Measurements from ENCODE around the gene NTHL1.
"Not testable (repeated sequence)": the region's sequence is repeated elsewhere in the genome, so short reads cannot be mapped to it uniquely, and the experiment has no call there.

The NTHL1 gene

GRCh38 chr16:2027024-2028010 lies 20.3 kb downstream of the NTHL1 start:
- DNase-seq = peak in 1 of 2 donors; percentile 6

GRCh38 chr16:2026461-2027023 lies 21.1 kb downstream of the NTHL1 start, which contains the start of gene NHERF2:
TSS of gene NHERF2 (plus strand) at chr16:2026902. CDS start at chr16:2027006, 104 bp downstream.
- no peak for DNase-seq

DNA sequence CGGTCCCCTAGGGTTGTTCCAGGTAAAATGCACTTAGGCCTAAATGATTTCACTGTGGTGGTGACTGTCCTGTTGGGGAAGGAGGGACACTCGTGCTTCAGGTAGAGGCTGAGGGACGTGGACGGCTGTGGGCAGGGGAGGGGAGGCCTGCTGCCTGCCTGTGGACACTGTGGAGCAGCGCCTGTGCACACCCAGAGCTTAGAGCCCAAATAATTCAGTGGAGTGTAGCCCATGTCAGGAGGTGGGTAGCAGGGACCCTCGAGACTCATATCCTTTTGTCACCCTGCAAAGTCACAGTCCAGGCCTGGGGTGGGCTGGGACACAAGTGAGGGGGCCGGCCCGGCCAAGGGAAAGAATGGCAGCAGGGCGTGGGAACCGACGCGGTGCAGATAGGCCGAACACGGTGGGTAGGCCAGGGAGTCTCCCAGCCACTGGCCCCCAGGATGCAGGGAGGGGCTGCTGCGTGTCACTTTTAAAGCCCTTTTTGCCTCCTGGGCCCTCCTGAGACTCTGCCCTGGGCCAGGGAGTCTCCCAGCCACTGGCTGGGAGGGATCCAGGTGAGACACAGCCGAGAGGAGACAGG lies 21.7 kb downstream of the NTHL1 start:
- no peak for DNase-seq

DNA sequence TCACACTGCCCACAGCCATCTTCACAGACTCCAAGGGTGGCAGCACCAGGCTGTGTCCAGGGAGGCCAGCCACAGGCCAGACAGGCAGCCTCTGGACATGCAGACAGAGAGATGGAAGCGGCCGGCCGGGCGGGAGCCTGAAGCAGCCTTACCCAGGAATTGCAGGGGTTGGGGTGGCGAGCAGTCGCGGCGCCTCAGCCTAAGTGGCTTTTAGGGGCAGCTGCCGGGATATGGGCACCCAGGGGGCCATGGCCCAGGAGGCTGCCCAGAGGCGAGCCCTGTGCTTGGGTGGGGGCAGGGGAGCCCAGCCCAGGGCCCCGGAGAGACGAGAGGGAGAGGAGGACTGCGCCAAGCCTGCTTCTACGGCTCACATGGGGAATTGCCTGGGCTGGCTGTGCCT lies 22.4 kb downstream of the NTHL1 start:
- DNase-seq = no peak

DNA sequence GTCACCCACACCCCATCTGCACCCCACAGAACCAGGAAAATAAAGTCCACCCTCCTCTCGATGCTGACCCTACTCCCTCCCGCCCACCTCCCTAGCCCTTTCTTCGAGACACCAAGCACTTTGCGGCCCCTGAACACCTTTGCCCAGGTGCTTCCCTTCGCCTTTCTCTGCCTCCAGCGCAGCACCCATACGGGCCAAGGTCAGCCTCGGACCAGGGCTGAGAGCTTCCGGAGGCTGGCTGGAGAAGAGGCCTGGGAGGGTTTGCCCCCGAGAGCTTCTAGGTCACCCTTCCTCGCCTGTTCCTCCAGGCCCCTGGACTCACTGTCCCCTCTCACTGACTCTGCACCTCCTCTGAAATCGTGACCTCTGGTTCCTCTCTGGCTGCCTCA lies 23.6 kb downstream of the NTHL1 start:
- no peak for DNase-seq

DNA sequence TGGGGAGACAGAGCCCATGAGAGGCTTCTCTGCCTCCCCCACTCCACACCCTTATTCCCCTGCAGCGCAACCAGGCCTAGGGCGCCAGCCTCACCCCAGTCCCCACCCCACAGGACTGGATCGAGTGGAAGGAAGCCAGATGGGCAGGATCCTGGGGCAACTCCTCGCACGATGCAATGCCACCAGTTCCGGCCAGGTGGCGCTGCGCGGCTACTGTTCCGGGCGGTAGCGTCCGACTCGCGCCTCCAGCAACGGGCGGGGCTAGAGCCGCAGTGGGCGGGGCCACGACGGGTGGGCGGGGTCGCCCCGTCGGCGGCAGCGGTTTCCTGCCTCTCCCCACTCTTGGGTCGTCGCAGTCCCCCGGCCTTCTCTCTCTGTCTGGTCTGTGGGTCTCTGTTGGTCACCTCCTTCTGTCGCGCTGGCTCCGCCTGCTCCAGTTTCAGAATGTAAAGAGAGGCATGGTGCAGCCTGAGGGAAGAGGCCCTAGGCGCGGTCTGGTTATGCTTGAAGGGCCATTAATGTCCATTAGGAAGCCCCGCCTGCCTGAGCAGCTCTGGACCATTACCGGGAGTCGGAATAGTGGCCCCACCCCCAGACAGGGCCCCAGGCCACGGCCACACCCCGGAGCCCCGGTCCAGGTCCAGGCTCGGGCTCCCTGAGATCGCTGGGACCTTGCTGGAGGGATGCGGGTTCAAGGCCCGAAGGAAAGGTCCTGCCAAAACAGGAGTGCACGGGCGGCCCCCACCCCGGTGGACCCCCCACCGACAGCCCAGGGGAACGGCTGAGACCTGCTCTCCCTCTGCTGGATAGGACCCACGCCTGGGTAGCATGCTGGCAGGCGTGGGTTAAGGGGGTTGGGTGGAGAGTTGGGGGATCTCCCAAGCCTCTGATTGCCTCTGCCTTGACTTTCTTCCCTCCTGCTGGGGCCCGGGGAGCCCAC lies 24.3 kb downstream of the NTHL1 start:
- peak; percentile 92 to 93 for DNase-seq

GRCh38 chr16:2022723-2023091 lies 24.9 kb downstream of the NTHL1 start:
- DNase-seq = peak in 1 of 2 donors; percentile 30

DNA sequence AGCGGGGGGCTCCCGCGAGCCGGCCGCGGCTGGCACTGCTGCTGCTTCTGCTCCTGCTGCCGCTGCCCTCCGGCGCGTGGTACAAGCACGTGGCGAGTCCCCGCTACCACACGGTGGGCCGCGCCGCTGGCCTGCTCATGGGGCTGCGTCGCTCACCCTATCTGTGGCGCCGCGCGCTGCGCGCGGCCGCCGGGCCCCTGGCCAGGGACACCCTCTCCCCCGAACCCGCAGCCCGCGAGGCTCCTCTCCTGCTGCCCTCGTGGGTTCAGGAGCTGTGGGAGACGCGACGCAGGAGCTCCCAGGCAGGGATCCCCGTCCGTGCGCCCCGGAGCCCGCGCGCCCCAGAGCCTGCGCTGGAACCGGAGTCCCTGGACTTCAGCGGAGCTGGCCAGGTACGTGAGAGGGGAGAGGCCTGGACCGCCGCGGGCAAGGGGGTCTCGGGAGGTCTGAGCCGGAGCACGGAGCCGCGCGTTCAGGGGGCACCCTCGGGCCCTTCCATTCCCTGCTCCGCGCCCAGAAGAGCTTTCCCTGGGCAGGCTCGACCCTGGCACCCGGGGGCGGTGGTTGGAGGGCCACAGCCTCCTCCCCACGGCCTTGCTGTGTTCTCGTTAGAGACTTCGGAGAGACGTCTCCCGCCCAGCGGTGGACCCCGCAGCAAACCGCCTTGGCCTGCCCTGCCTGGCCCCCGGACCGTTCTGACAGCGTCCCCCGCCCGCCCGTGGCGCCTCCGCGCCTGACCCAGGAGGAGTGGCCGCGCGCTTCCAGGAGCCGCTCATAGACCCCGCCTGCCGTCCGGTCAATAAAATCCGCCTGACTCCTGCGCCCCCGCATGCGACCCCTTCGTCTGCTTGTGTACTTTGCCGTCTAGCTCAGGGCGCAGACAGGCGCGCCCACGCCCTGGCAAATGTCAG lies 27.5 kb downstream of the NTHL1 start:
- DNase-seq = peak in 1 of 2 donors; percentile 4

GRCh38 chr16:2019518-2019920 lies 28.1 kb downstream of the NTHL1 start, which contains the start of gene NPW:
TSS of gene NPW (plus strand) at chr16:2019785.
- DNase-seq = no peak

DNA sequence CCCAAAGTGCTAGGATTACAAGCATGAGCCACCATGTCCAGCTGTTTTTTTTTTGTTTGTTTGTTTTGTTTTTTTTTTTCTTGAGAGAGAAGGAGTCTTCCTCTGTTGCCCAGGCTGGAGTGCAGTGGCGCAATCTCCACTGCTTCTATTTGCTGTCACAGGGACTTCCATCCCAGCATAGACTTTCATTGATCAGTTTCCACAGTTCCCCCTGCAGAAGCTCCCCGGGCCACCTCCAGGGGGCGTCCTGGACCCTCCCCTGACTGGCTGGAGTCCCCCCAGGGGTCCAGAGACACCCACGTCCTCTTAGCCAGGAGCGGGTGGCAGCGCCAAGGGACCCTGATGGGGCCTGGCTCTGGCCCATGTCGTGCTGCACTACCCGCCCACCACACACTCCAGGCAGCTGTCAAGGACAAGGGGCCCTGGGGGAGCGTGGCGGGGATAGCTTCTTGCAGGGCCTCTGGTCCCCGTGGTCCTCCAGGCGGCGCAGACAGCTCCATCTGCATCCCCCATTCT lies 31.2 kb downstream of the NTHL1 start:
- DNase-seq = no peak

DNA sequence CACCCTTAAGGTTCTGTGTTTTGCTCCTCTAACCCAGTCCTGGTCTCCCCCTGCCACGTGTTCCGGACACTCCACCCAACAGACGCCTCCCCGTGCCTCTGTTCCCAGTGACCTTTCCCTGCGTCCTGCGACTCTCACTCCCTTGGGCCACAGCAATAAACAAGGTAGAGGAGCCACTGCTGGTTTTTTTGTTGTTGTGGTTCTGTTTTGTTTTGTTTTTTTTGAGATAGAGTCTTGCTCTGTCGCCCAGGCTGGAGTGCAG lies 31.8 kb downstream of the NTHL1 start:
- no peak for DNase-seq

DNA sequence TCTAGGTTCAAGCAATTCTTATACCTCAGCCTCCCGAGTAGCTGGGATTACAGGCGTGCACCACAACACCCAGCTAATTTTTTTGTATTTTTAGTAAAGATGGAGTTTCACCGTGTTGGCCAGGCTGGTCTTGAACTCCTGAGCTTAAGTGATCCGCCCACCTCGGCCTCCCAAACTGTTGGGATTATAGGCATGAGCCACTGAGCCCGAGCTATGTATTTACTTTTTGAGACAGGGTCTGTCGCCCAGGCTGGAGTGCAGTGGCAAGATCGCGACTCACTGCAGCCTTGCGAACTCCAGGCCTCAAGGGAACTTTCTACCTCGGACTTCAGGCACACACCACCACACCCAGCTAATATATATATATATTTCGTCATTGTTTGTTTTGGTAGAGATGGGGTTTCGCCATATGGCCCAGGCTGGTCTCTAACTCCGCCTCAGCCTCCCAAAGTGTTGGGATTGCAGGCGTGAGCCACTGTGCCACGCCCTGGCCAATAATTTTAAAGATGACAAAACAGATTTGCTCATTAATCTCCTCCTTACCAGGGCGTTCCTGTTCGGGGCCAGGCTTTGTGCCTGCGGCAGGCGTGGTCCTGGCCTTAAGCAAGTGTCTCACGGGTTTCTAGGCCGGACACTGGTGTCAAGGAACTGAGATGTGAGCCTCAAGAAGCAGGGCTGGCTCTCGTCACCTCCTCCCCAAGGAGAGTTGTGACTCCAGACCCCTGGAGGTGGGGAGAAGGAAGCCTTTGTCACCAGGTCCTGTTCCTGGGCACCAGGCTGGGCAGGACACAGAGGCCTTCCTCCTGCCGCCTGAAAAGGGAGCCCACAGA lies 32.3 kb downstream of the NTHL1 start:
- DNase-seq = peak; percentile 79 to 93

GRCh38 chr16:2013527-2013926 lies 34.1 kb downstream of the NTHL1 start:
- DNase-seq = no peak

DNA sequence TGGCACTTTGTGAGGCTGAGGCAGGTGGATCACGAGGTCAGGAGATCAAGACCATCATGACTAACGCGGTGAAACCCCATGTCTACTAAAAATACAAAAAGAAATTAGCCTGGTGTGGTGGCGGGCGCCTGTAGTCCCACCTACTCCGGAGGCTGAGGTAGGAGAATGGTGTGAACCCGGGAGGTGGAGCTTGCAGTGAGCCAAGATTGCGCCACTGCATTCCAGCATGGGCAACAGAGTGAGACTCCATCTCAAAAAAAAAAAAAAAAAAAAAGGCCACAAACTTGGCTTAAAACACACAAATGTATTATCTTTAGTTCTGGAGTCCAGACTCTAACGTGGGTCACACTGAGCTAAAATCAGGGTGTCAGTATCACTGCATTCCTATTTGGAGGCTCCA lies 35.9 kb downstream of the NTHL1 start:
- DNase-seq = not testable (repeated sequence)

DNA sequence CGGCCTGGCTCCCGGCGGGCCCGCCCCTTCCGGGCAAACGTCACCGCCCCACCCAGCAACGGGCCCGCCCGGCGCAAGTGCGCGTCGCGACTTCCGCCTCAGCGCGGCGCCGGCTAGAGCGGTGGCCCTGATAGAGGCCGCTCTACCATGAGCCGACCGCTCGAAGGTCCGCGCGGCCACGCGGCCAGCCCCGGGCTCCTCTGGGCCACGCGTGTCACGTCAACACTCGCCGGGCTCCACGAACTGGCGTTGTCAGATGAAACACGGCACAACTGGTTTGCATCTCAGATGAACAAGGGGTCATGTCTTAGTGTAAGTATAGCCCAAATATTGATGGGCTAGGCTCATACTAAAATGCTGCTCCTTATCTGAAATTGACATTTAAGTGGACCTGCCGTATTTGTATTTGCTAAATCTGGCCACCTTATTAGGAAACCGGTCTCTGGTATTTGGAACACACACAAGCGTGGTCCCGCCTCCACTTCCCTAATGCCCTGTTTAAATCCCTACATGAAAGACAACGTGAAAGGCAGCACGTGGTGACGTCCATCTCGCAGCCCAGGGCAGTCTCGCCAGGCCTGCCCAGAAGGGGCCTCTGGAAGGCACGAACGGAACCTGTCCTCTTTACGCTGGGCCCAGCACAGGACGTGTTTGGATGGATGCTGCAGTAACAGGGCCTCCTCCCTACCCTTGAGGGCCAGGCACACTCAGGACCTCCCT lies 37.7 kb downstream of the NTHL1 start, which contains the start of gene ZNF598:
Gene ZNF598, minus strand, starts transcription at position 31 of the 720 bp plus-strand sequence.
- DNase-seq = peak; percentile 84 to 92

DNA sequence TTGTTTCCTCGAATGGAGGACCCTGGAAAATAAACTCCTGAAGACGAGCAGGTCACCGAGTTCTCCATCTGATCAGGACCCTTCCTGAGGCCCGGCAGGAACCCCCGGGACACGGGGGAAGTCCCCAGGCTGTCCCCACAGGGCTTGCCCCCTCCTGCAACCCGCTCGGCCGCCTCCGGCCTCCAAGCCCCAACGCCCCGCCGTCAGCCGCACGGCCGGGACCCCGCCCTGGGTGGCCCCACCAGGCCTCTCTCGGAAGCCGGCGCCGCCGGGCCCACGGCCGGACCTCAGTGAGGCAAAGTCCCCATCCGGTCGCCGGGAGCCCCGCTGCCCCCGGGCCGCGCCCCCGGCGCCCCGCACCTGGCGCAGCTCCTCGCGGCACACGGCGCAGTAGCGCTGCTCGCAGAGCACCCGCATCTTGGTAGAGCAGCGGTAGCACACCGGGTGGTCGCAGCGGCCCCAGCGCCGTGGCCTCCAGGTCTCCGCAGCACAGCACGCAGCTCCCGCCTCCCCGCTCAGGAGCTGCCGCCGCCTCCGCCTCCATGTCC lies 38.4 kb downstream of the NTHL1 start:
- DNase-seq = no peak

DNA sequence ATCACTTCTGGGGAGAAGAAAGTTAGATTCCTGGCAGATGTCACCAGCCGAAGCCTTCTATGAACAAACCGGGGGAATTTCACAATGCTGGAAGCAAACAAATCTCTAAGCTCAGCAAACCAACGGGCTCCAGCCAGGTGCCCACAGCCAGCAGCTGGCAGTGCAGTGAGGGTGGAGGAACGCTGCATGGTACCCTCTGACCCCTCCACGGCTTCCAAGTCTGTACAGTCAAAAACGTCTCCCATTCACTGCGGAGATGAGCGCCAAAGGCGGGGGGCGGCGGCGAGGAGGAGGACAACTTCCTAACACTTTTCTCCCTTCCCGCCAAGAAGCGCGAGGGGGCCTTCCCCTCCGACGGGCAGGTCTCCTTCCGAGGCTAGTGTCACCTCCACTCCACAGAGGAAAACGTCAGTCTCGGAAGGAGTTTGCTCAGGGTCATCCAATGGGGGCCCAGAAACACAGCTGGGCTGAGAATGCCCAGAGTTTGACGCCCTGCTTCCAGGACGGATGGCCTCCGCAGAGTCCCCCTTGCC lies 38.9 kb downstream of the NTHL1 start:
- no peak for DNase-seq

DNA sequence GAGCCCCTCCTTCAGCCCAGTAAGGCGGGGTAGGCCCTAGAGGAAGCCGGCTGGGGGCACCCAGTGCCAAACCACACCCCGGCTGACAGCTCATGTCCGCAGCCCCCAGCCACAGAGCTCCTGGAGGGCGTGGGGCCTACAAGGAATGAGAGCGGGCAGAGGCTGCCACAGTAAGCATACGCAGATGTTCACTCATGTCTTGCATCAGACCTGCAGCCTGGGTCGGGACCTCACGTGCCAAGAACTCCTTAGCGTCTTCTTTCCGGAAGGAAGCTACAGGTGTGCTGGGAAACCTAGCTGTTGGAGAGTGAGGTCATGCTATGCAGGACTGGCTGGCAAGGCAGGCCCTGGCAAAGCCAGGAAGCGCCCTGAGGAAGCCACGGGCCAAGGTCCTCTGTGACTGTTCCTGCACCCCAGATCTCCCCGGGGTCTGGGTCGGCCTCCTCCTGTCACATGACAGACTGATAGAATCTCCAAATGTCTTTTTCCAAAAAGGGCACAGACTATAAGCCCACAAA lies 39.6 kb downstream of the NTHL1 start:
- no peak for DNase-seq

Measured in inflammatory macrophage (primary cell).